ENCODE data around the gene ATP2C1.

- TF ChIP-seq POLR2A (IDR thresholded peaks at IDR 0.05), result no peak
- TF ChIP-seq CTCF (IDR thresholded peaks at IDR 0.05), result no peak
Observed at GRCh38 chr3:130905551-130905950, 11.7 kb downstream of the ATP2C1 start.
